ENCODE measurements around the gene SLC25A38.
"Not testable (repeated sequence)": the region's sequence is repeated elsewhere in the genome, so short reads cannot be mapped to it uniquely, and the experiment has no call there.

The SLC25A38 gene

GRCh38 chr3:39408493-39409372 lies 25.6 kb downstream of the SLC25A38 start:
- FAIRE-seq: no peak

- no peak for FAIRE-seq
Observed at GRCh38 chr3:39409514-39410136, 26.5 kb downstream of the SLC25A38 start.

DNA sequence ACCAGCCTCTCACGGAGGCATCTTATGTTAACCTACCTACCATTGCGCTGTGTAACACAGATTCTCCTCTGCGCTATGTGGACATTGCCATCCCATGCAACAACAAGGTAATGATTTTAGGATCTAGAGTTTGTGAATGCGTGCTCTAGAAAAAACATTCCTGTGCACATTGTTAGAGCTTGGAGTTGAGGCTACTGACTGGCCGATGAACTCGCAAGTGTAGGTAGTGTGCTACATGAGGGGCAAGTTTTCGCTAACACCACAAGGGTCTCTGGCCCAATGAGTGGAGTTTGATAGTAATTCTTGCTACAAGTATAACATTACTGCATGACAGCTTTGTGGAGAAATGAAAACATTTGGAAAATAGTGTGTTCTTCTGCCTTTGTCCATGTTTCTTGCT lies 27.7 kb downstream of the SLC25A38 start:
- no peak for FAIRE-seq

GRCh38 chr3:39412668-39413260 lies 29.6 kb downstream of the SLC25A38 start:
- FAIRE-seq: no peak

DNA sequence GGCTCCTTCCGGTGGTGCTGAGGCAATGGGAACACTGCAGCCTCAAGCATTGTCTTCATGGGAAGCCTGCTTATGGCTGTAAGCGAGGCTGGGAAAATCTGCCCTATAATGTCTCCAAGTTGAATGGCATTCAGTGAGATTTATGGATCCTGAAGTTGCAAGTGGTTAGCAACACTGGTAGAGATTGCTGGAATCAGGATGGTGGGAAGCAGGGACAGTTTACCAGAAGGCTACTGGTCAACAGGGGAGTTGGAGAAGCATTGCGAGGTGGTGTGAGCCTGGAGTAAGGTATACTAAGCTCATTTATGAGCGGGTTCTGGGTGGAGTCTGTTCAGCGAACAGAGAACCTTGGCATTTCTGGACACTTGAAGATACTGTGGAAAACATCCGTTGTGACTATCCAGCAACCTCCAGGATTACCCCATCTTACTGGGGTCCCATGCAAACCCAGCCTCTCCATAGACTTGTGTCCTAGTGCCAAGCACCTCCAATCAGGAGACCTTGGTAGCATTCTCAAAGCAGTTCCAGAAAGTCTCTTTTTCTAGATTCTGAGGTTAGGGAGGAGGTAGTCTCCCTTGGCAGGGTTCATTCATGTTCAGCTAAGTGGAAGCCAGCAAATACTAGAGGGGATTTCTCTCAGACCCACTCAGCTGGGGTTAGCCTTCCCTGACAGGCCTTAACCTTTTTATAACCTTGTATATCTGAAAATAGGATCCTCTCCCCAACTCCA lies 30.7 kb downstream of the SLC25A38 start:
- no peak for FAIRE-seq

- FAIRE-seq: no peak
Observed at GRCh38 chr3:39414421-39414907, 31.3 kb downstream of the SLC25A38 start.

DNA sequence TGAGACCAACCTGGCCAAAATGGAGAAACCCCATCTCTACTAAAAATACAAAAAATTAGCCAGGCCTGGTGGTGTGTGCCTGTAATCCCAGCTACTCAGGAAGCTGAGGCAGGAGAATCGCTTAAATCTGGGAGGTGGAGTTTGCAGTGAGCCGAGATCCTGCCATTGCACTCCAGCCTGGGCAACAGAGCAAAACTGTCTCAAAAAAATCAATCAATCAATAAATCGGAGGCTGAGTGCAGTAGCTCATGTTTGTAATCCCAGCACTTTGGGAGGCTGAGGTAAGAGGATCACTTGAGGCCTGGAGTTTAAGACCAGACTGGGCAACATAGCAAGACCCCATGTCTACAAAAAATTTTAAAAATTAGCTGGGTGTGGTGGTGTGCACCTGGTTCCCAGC lies 32.1 kb downstream of the SLC25A38 start:
- not testable (repeated sequence) for FAIRE-seq

DNA sequence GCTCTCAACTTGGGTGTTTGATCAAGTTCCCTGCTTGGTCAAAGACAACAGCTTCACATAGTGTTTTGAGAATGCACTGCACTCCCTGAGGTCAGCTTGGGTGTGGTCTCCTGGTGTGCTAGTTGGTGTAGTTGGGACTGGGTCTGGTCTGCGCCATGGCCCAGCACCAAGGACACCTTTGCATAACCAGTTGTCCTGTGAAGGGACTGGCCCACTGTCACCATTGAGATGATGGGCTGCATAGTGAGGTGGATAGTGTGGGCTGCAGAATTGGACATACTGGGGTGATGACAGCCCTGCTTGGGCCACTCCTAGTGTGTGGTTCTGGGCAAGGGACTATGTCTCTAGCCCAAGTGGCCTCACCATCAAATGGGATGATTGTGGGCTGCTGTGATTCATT lies 32.8 kb downstream of the SLC25A38 start:
- no peak for FAIRE-seq

DNA sequence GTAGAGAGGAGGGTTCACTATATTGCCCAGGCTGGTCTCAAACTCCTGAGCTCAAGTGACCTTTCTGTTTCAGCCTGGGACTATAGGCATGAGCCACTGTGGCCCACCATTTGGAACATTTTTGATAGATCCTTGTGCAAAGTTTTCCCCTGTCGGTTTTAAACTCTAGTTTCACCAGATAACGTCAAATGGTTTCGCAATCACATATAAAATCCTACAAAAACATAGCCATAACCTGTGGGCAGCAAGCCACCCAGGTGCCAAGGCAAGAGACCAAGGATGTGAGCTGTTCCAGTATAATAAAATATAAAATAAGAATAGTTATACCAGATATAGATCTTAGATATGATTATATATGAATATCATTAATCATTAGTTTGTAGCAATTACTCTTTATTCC lies 33.8 kb downstream of the SLC25A38 start:
- FAIRE-seq: not testable (repeated sequence)

- FAIRE-seq: not testable (repeated sequence)
Observed at GRCh38 chr3:39418556-39419225, 35.5 kb downstream of the SLC25A38 start.

- FAIRE-seq: no peak
Observed at GRCh38 chr3:39419742-39420315, 36.7 kb downstream of the SLC25A38 start.

DNA sequence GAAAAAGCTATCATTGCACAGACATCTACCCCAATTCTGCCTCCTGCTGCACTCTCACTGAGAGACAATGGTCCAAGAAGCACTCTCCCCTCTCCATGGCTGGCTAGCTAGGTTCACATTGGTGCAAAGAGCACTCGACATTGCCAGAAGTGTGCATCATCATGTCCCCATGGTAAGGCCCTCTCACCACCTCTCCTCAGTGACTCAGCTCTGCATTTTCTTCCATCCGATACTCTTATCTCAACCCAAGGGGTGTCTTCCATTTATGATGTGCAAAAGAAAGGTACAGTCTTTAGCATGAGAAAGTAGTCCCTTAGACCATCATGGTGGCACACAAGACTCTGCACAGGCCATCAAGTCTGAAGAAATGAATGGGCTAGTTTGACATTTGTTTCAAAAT lies 37.4 kb downstream of the SLC25A38 start:
- FAIRE-seq: no peak

GRCh38 chr3:39423436-39423970 lies 40.3 kb downstream of the SLC25A38 start:
- FAIRE-seq: no peak

GRCh38 chr3:39426312-39426711 lies 43.1 kb downstream of the SLC25A38 start:
- FAIRE-seq: no peak

- FAIRE-seq: no peak
Observed at GRCh38 chr3:39427506-39427905, 44.3 kb downstream of the SLC25A38 start.

DNA sequence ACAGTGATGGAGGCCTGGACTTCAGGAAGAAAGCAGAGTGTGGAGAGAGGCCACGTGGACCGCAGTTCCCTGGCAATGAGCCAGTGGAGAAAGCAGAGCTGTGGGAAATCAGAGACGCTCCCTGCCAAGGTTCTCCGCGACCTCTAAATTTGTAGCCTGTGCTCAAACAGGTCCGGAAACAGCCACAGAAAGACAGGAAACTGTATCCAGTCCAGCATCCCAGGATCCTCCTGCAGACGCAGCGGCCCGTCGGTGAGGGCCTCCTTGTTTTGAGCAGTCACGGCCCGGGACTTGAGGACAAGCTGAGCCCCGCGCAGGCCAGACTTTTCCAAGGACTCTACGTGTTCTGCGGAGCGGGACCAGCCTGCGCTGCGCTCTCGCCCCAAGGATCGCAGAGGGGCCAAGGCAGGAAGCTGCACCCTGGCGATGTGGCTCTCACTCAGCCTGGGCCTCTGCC lies 45.6 kb downstream of the SLC25A38 start:
- no peak for FAIRE-seq

DNA sequence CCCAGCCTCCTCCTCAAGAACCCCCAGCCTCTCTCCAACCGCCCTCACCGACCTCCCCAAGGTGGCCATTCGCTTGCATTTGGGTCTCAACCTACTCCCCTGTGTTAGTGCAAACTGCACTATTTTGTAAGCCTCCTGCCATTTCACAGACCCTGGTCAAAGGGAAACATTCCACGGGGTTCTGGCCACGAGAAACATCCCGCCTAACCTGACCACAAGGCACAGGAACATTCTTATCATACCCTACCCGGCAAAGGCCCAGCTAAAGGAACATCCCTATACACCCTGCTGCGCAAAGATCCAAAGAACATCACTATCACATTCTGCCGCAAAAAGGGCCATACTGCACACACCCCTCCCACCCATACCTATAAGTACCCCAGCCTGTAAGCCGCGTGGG lies 46.3 kb downstream of the SLC25A38 start:
- FAIRE-seq: no peak

DNA sequence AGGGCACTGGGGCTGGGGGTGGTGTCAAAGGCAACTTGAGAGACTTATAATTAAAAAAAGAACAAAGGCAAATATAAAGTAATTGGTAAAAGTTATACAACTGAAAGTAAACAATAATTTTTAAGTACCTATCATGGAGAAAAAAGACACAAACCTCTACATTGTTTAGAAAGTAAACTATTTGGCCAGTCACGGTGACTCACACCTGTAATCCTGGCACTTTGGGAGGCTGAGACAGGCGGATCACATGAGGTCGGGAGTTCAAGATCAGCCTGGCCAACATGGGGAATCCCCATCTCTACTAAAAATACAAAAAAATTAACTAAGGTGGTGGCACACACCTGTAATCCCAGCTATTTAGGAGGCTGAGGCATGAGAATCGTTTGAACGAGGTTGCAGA lies 49.2 kb downstream of the SLC25A38 start:
- no peak for FAIRE-seq

GRCh38 chr3:39433642-39434041 lies 50.5 kb downstream of the SLC25A38 start:
- no peak for FAIRE-seq

- no peak for FAIRE-seq
Observed at GRCh38 chr3:39434574-39434973, 51.4 kb downstream of the SLC25A38 start.

DNA sequence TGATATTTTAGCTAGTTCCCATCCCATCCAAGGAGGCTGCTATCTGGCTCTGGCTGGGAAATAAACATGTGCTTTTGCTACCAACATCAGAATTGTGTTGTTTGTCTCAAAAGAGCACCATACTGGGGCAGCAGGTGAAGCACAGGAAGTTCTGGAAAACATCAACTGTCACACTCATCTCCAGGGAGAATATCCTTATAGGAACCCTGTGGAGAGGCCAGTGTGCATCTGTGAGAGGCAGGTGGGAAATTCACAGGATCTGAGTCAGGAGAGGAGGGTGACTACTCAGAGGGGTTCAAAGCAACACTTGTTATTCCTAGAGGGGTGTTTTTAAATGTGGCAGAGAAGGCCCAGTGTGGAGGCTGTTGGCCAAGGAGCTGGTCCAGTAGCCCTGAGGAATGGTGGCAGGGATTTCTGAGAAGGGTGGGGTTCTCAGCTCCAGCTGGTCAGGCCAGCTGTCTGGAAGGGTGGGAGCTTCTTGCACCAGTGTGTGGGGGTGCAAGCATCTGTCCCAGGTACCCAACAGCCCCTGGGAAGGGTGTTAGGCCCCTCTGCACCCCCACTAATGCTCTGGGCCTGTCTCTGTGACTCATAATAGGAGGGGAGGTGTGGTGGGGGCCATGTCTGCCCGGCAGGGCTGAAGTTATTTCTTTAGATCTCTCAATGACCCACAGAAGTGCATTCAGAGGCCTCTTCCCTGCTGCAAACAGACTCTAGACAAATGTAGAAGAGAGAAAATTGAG lies 52.0 kb downstream of the SLC25A38 start:
- no peak for FAIRE-seq
